SK-N-SH treated with all-trans-retinoic acid at 6 μM for 48 hours (cell line): Measurements from ENCODE around the gene C16orf96.

Experiments used
- ARNTL ChIP-seq: fragments of 450-650 bp; formaldehyde crosslinking; IDR thresholded peaks from 2 replicates; pipeline ENCODE4 v1.5.0; 2020; ENCODE audit warnings: low read depth, mild to moderate bottlenecking, moderate library complexity, borderline replicate concordance
- BACH2 ChIP-seq: fragments of 250-450 bp; sonication (Bioruptor Pico); IDR thresholded peaks from 2 replicates; pipeline ENCODE4 v1.9.0; 2021; ENCODE audit warnings: mild to moderate bottlenecking, borderline replicate concordance
- CREB5 ChIP-seq: fragments of 250-450 bp; sonication (Bioruptor Pico); IDR thresholded peaks from 2 replicates; pipeline ENCODE4 v1.5.1; 2020; ENCODE audit warnings: low read depth, mild to moderate bottlenecking, moderate library complexity
- CSDC2 ChIP-seq: fragments of 250-450 bp; sonication (Bioruptor Pico); IDR thresholded peaks from 2 replicates; pipeline ENCODE4 v1.5.0; 2020; ENCODE audit warnings: mild to moderate bottlenecking, moderate library complexity
- CSRNP3 ChIP-seq: fragments of 250-450 bp; sonication (Bioruptor Pico); IDR thresholded peaks from 2 replicates; pipeline ENCODE4 v1.5.1; 2021; ENCODE audit warnings: mild to moderate bottlenecking, moderate library complexity
- GLIS3 ChIP-seq: fragments of 250-450 bp; sonication (Bioruptor Pico); IDR thresholded peaks from 2 replicates; pipeline ENCODE4 v1.5.0; 2020; ENCODE audit warnings: mild to moderate bottlenecking, moderate library complexity
- OSR1 ChIP-seq: fragments of 250-450 bp; sonication (Bioruptor Pico); IDR thresholded peaks from 2 replicates; pipeline ENCODE4 v1.8.0; 2022; ENCODE audit warnings: moderate library complexity, mild to moderate bottlenecking, inconsistent platforms
- PATZ1 ChIP-seq: fragments of 250-450 bp; sonication (Bioruptor Pico); IDR thresholded peaks from 2 replicates; pipeline ENCODE4 v1.8.0; 2020; ENCODE audit warnings: mild to moderate bottlenecking, moderate library complexity, borderline replicate concordance
- SNAI2 ChIP-seq: fragments of 250-450 bp; sonication (Bioruptor Pico); IDR thresholded peaks from 2 replicates; pipeline ENCODE4 v1.5.0; 2020; ENCODE audit warnings: mild to moderate bottlenecking, moderate library complexity
- ZFP30 ChIP-seq: fragments of 450-650 bp; formaldehyde crosslinking; IDR thresholded peaks from 2 replicates; pipeline ENCODE4 v1.5.0; 2022; ENCODE audit warnings: mild to moderate bottlenecking, moderate library complexity
- ZNF565 ChIP-seq: fragments of 450-650 bp; formaldehyde crosslinking; conservative IDR thresholded peaks from 2 replicates; pipeline ENCODE4 v1.5.0; 2020; ENCODE audit warnings: low read depth, mild to moderate bottlenecking, moderate library complexity

- TF ChIP-seq CSDC2 (CRISPR knock-in tag): no peak
- TF ChIP-seq PATZ1 (CRISPR knock-in tag): no peak
- no peak for TF ChIP-seq ZNF565 (CRISPR knock-in tag)
- no peak for TF ChIP-seq CREB5 (CRISPR knock-in tag)
- TF ChIP-seq OSR1 (CRISPR knock-in tag): no peak
- no peak for TF ChIP-seq CSRNP3
- no peak for TF ChIP-seq BACH2 (CRISPR knock-in tag)
- TF ChIP-seq ZFP30 (CRISPR knock-in tag): no peak
- no peak for TF ChIP-seq SNAI2 (CRISPR knock-in tag)
- TF ChIP-seq ARNTL: no peak
- TF ChIP-seq GLIS3 (CRISPR knock-in tag): no peak
These were observed 62.7 kb downstream of the C16orf96 start for GRCh38 chr16:4618645-4619418.
